SHP77 treated with DMSO at 0.1 percent for 48 hours (cell line): Measurements from ENCODE around the gene CRABP2.

Experiments used
- DNase-seq: peaks from one replicate; lab custom pipeline; 2025; lab: John Stamatoyannopoulos, UW

CRABP2 gene

GRCh38 chr1:156705321-156705917, at the start of gene CRABP2:
TSS of gene CRABP2 (minus strand) at chr1:156705583. CDS start at chr1:156705446, 137 bp downstream.
- DNase-seq, result no peak

DNA sequence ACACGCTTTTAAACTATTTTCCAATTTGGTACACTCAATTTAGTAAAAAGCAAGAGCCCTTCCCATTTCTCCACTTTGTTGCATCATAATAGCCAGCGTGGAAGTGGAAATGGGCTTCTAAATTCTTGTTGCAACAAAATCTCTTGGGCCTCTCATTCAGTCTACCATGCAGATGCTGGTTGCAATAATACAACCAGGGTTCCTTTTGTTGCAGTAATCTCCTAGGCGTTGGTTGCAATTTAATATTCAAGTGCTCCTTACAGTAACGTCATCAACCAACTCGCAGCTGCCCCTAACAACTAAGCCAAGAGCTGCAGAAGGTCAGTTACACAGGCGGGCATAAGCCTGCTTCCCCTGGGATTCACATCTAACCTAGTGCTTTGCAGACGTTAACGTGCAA, 48.8 kb upstream of the CRABP2 start:
- DNase-seq, result no peak

DNA sequence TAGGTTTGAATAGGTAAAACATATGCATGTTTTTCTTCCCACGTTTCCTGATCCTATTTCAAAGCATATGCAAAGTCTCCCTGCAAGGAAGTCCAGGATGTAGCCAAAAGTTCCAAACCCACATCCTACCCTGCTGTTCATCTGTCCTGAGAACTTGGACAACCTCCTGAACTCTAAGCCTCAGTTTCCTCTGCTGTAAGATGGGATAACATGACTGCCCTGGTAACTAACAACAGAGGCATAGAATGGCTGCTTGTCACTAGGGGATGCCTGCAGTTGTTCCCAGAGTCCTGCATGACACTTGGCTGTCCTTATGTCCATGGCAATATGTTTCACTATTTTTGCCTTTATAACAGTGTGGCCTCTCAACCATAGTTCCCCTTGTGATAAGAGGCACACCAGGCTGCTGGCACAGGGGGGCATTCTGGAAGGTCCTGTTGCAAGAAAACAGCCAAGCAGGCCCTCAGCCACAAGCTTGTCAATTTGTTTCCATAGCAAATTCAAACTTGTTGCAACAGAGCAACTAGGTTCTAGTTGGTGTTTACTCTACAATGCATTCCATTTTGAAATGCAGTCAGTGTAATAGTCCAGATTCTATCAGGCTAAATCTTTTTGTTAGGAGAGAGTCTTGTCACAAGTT, 47.6 kb upstream of the CRABP2 start:
- no peak for DNase-seq

DNA sequence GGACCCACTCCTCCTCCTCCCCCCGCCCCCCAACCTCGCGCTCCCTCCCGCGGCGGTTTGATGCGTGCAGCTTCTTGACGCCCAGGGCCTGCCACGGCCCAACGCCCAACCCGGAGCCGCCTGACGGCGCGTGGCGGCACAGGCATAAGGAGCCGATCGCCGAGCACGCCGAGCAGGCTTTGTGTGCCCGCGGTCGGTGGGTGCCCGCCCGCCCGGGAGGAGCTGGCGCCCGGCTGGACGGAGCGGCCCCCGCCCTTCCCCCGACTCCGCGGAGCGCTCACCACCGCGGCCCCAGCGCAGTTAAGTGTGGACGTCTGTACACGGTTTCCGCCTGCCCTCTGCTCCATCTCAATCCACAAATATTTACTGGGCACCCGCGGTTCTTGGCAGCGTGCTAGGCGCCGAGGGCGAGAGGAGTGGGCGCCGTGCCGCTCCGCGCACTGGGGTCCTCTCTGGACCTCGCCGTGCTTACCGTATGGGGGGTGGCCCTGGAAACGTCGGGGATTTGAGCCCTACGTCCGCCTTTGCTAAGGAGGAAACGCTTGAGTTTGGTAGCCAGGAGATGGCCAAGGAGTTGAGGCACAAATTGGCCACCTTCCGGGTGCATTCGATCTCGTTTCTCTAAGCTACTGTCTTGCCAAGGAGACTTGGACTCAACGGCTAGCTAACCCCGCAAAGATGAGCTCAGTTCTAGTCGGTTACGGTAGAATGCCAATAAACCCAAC, 46.5 kb upstream of the CRABP2 start:
- DNase-seq, result peak; percentile 93

DNA sequence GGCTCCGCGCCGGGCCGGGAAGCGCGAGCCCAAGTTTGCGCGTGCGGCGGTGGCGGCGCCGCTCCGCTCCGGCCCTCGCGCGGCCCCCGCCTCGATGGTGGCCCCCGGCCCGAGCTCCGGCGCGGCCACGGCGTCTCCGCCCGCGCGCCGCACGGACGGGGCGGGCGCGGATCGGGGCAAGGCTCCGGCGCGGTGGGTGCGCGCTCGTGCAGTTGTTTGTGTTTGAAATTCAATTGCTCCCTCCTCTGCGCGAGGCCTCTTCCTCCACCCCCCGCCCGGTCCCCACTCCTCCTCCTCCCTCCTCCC, 46.0 kb upstream of the CRABP2 start, which contains the start of gene HDGF:
TSS of gene HDGF (minus strand) at position 225 of the 306 bp plus-strand sequence. CDS start 246 bp downstream, outside the sequence.
- no peak for DNase-seq

DNA sequence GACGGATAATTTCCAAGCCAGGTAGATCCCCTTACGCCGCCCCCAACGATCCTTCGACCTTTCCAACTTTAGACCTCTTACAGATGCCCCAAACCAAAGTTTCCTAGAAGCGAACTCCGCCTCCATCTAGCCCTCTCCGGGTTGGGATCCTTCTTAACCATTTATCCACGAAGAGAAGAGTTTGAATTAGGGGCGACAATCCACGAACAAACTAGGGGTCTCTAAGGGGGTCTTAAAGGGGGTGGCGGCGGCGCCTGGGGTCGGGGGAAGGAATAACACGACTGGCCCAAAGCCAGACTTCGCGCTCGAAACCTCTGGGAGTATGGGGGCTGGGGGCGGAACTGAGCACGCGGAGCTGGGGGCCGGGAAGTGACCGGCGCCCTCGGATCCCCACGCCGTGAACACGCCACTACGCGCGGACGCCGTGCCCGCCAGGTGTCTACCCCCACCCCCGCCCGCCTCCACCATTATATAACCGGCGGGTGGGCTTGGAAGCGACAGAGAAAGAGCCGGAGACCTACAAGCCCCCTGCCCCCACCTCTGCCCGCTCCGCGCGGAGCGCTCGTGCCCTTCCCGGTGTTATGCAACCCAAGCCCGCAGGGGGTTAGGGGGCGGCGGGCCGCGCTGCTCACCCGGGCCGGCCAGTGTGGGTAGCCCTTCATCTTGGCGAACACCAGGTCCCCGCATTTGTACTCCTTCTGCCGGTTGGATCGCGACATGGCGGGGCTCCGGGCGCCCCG, 45.5 kb upstream of the CRABP2 start:
- no peak for DNase-seq

- no peak for DNase-seq
These were observed 44.8 kb upstream of the CRABP2 start for GRCh38 chr1:156750191-156750672.

- DNase-seq, result no peak
These were observed 44.2 kb upstream of the CRABP2 start for GRCh38 chr1:156749419-156750118.

- no peak for DNase-seq
These were observed 43.5 kb upstream of the CRABP2 start for GRCh38 chr1:156748670-156749418.

GRCh38 chr1:156747742-156748669, 42.6 kb upstream of the CRABP2 start:
- no peak for DNase-seq

- peak; percentile 89 for DNase-seq
These were observed 41.6 kb upstream of the CRABP2 start for GRCh38 chr1:156746728-156747631.

DNA sequence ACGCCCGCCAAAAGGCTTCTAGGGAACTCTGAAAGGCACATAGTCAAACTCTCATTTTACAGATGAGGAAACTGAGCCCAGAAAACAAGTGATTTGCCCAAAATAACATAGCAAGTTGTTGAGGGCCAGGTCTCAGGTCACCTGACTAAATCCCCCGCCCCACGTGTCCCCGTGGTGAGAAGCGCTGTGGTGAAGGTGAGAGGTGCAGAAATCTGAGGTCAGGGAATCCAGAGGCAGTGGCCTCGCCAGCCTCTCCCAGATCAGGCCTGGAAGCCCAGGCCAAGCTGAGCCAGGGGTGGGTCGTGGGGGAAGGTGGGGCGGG, 41.0 kb upstream of the CRABP2 start:
- no peak for DNase-seq

DNA sequence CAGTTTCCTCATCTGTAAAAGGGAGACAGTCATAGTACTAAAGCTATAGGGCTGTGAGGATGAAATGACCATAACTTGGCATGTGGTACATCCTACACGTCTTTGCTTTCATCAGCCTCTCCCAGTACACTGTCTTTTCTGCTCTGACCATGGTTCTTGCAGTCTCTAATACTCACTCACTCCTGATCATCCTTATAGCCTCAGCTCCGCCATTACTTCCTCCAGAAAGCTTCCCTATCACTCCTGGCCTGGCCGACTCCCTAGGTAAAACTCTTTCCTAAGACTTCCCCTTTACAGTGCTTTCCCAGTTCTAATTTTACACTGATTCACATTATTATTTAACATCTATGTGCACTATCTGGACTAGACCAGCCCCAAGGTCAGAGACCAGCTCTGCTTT, 40.5 kb upstream of the CRABP2 start:
- no peak for DNase-seq

- DNase-seq, result no peak
These were observed 39.5 kb upstream of the CRABP2 start for GRCh38 chr1:156744786-156745419.

DNA sequence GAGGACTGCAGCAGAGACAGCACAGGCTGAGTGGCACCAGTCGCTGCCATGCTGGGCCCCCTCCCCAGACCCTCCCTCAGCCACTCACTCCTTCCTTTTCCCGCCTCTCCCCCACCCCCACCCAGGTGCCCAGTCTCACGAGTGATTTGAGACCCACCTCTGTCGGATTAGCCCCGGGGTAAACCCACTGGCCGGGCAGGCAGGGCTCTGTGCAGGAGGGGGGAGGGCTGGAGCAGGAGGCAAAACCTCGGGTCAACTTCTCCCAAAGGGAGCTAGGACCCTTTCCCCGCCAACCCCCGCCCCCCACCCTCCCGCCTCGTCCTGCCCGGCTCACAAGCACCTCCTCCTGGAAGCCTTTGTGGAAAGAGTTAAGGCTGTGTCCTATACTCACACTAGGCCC, 39.0 kb upstream of the CRABP2 start:
- DNase-seq, result no peak

GRCh38 chr1:156743367-156744302, 38.3 kb upstream of the CRABP2 start:
- DNase-seq, result no peak

DNA sequence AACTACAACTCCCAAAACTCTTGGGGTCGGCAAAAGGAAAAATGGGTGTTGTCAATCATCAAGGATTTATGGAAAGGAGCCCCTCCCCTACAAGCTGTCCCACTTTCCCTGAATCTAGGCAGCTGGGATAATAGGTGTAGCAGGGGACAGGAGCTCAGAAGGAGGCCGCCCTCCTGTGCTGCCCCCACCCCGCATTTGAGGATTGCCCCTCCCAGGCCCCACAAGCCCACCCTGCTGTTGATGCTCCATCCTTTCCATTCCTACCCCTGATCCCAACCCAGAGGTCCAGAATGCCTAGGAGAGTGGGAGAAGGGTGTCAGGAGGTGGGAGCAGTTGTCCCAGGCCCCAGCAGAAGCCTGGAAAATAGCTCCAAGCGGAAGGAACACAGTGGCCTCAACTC, 37.4 kb upstream of the CRABP2 start:
- DNase-seq, result no peak

GRCh38 chr1:156742017-156742416, 36.6 kb upstream of the CRABP2 start:
- DNase-seq, result no peak
